GM18505 (cell line): ENCODE data around the gene FBF1.

ENCODE experiments used
- ATAC-seq: cut with Tn5 transposase; IDR thresholded peaks from one replicate; pipeline ENCODE4 v1.9.1; 2021; ENCODE audit not compliant: unreplicated experiment
- POLR2A ChIP-seq: IDR thresholded peaks from 4 replicates; pipeline ENCODE4 v1.6.1; 2011; ENCODE audit warnings: borderline replicate concordance; ENCODE audit not compliant: insufficient read depth, insufficient read length; ENCODE audit errors: extremely low read depth

The FBF1 gene

GRCh38 chr17:75899353-75899752, 41.5 kb downstream of the FBF1 start:
- no peak for ATAC-seq
- TF ChIP-seq POLR2A, result no peak

GRCh38 chr17:75898791-75899190, 42.1 kb downstream of the FBF1 start:
- ATAC-seq, result no peak
- TF ChIP-seq POLR2A, result no peak

GRCh38 chr17:75898065-75898464, 42.8 kb downstream of the FBF1 start:
- TF ChIP-seq POLR2A, result no peak

GRCh38 chr17:75897160-75898019, 43.5 kb downstream of the FBF1 start:
- ATAC-seq, result no peak
- TF ChIP-seq POLR2A, result no peak

More at GRCh38 chr17:75898065-75898464, 42.8 kb downstream of the FBF1 start:
- ATAC-seq, result no peak

GRCh38 chr17:75896415-75897159, 44.3 kb downstream of the FBF1 start, which contains the start of gene TRIM65:
TRIM65 (minus strand) TSS chr17:75896951; CDS start chr17:75896937, 14 bp downstream.
- TF ChIP-seq POLR2A, result peak; percentile 86
- peak; percentile 53 for ATAC-seq

- TF ChIP-seq POLR2A, result no peak
- ATAC-seq, result no peak
These were observed 45.3 kb downstream of the FBF1 start for GRCh38 chr17:75895370-75896155.

- ATAC-seq, result no peak
- no peak for TF ChIP-seq POLR2A
These were observed 46.7 kb downstream of the FBF1 start for GRCh38 chr17:75894049-75894733.

- no peak for ATAC-seq
- no peak for TF ChIP-seq POLR2A
These were observed 47.4 kb downstream of the FBF1 start for GRCh38 chr17:75893305-75894048.

- no peak for TF ChIP-seq POLR2A
- ATAC-seq, result no peak
These were observed 48.2 kb downstream of the FBF1 start for GRCh38 chr17:75892556-75893224.

GRCh38 chr17:75891605-75892555, 49.0 kb downstream of the FBF1 start:
- no peak for ATAC-seq

More at GRCh38 chr17:75891605-75892555, 49.0 kb downstream of the FBF1 start:
- no peak for TF ChIP-seq POLR2A
